Gastroesophageal sphincter (tissue), 4 donors: ENCODE measurements around the gene MILR1. TPM values are rescaled to one million over a fixed set of nuclear protein-coding genes. Genes with fewer than 3 reads are reported as not detected.

ENCODE experiments used
- ATAC-seq: fragments of 150-250 bp; one replicate; pipeline ENCODE4 v1.9.1; 2016; ENCODE audit warnings: mild to moderate bottlenecking, moderate library complexity
- H3K27ac ChIP-seq, 4 donors: fragments of 200-600 bp; sonication (generic) in 3 of 4; 1 replicate in 3 of 4; 2 replicates in 1 of 4; pipeline ENCODE4 v1.5.1; 2016 to 2019
- H3K27me3 ChIP-seq: fragments of 200-600 bp; sonication (generic); one replicate; pipeline ENCODE4 v1.5.1; 2019
- H3K36me3 ChIP-seq, 2 donors: fragments of 200-600 bp; sonication (generic); one replicate each; pipeline ENCODE4 v1.5.1; 2019; ENCODE audit warnings: control low read depth in 1 of 2
- H3K4me1 ChIP-seq, 3 donors: fragments of 200-600 bp; sonication (generic); 1 replicate in 2 of 3; 2 replicates in 1 of 3; pipeline ENCODE4 v1.5.1; 2016 to 2019; ENCODE audit warnings: control low read depth in 2 of 3
- H3K4me3 ChIP-seq, 2 donors: fragments of 200-600 bp; sonication (generic); one replicate each; pipeline ENCODE4 v1.5.1; 2019; ENCODE audit warnings: mild to moderate bottlenecking in 1 of 2, moderate library complexity in 1 of 2
- H3K9me3 ChIP-seq, 3 donors: fragments of 200-600 bp; sonication (generic); one replicate each; pipeline ENCODE4 v1.5.1; 2017 to 2019; ENCODE audit warnings: control low read depth in 2 of 3
- POLR2A ChIP-seq, 2 donors: fragments of 450-650 bp; IDR thresholded peaks; one replicate each; pipeline ENCODE4 v1.6.1; 2017; ENCODE audit warnings: antibody characterized with exemption in 2 of 2, mild to moderate bottlenecking in 2 of 2, moderate library complexity in 1 of 2
- POLR2AphosphoS5 ChIP-seq: sonication (generic); formaldehyde crosslinking; IDR thresholded peaks from one replicate; pipeline ENCODE4 v1.6.1; 2017; ENCODE audit warnings: antibody characterized with exemption
- WGBS, 2 donors: methylation state at CpG; one replicate each; pipeline ENCODE4 v1.1.5; 2018; ENCODE audit warnings: low coverage in 1 of 2; 5-methylcytosine and 5-hydroxymethylcytosine counted together
- small RNA-seq, 4 donors: library from RNA; depleted of rRNA; stranded (forward); fragments of <200 nt; gene quantifications; one replicate each; pipeline ENCODE3, GENCODE V24; 2016
- total RNA-seq, 4 donors: library from RNA; depleted of rRNA; stranded (reverse); fragments of >200 nt; gene quantifications; one replicate each; pipeline ENCODE4 v1.1.0, GENCODE V29; 2016
- TF ChIP-seq, protein P1 (sequence below), 4 experiments: fragments of 200-600 bp in 2 of 4; fragments of 450-650 bp in 2 of 4; sonication (generic) in 1 of 4; IDR thresholded peaks; one replicate each; pipeline ENCODE4 v1.5.1; 2017 to 2019; ENCODE audit warnings: antibody characterized with exemption in 4 of 4, mild to moderate bottlenecking in 2 of 4, moderate library complexity in 2 of 4

The MILR1 gene
- total RNA-seq, 4 donors from 2014 or later = 3.5 to 10.1 (median 7.3) TPM; not detected in 1

DNA sequence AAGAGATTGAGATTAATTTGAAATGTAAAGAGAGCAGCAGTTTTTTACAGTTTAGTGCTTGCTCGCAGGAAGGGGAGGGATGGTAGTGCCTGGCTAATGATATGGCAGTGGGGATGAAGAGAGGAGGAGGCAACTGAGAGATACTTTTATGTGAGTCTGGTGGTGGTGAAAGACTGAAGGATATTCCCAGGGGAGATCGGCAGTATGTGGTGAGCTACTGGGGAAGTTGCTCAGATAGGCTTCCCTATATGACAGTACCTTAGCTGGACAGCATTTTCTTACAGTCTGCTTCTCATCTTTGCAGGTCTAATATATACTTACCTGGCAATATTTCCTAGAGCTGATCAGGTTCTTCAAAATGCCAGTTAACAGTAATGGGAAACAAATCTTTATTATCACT, 66.5 kb downstream of the MILR1 start:
- H3K27me3 ChIP-seq = no peaks in the 10 kb centered on the region
- no peak overlapping the region for H3K27ac ChIP-seq
- peaks cover 0 to 7% (median 0%) of the 10 kb centered on the region in 3 donors for H3K4me1 ChIP-seq
- no peak for TF ChIP-seq POLR2AphosphoS5
- no peak for TF ChIP-seq POLR2A (IDR thresholded peaks at IDR 0.05)
- 72 to 81% methylated on average over 2 of the region's 2 CpGs for WGBS, 2 donors
- H3K9me3 ChIP-seq = no peaks in the 10 kb centered on the region
- H3K36me3 ChIP-seq = peaks cover 0 to 100% of the 10 kb centered on the region in 2 donors
- no peak overlapping the region for H3K4me3 ChIP-seq
- ATAC-seq = no peak

DNA sequence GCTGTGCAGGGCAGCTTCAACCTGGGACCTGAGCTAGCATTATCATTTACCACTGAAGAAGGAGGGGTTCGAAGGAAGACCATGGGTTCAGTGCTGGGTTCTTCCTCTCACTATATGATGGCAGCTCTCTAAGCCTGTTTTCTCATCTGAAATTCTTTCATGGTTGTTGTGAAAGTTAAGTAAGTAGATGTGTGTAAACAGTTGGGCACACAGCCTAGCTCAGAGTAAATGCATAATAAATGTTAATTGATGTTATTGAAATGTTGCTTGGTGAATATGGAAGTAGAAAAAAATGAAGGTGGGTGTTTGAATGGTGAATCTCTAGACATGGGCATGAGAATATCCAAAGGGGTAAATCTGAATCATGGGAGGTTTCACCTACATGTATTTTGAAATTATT, 66.9 kb downstream of the MILR1 start:
- Histone ChIP-seq H3K36me3 (peaks cover 0 to 100% of the 10 kb centered on the region in 2 donors), H3K27me3 (no peaks in the 10 kb centered on the region), H3K4me3 (no peak overlapping the region), H3K4me1 (peaks cover 0 to 6% (median 0%) of the 10 kb centered on the region in 3 donors), H3K27ac (no peak overlapping the region), H3K9me3 (no peaks in the 10 kb centered on the region)
- 91 to 100% methylated on average over 1 of the region's 1 CpG for whole genome bisulfite sequencing, 2 donors
- no peak for TF ChIP-seq POLR2A (IDR thresholded peaks at IDR 0.05)
- TF ChIP-seq, protein P1, sequence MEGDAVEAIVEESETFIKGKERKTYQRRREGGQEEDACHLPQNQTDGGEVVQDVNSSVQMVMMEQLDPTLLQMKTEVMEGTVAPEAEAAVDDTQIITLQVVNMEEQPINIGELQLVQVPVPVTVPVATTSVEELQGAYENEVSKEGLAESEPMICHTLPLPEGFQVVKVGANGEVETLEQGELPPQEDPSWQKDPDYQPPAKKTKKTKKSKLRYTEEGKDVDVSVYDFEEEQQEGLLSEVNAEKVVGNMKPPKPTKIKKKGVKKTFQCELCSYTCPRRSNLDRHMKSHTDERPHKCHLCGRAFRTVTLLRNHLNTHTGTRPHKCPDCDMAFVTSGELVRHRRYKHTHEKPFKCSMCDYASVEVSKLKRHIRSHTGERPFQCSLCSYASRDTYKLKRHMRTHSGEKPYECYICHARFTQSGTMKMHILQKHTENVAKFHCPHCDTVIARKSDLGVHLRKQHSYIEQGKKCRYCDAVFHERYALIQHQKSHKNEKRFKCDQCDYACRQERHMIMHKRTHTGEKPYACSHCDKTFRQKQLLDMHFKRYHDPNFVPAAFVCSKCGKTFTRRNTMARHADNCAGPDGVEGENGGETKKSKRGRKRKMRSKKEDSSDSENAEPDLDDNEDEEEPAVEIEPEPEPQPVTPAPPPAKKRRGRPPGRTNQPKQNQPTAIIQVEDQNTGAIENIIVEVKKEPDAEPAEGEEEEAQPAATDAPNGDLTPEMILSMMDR (IDR thresholded peaks at IDR 0.05) = no peak
- no peak for TF ChIP-seq POLR2AphosphoS5
- ATAC-seq = no peak

Small RNAs within 50 kb of the gene (small RNA-seq; reads per million reads assigned to genes)
- 0 reads per million in 4 donors for gene ATP5MFP4
- gene MIR1273E = 0 reads per million in 4 donors

Other genes with a start within 250 kb of the MILR1 start
- 10 to 100 TPM; 37.8 to 60.9 (median 47.0) TPM for gene TEX2, start 185.9 kb upstream of the MILR1 start, total RNA-seq
- 100 to 1,000 TPM in 2 of 4 donors, 10 to 100 TPM in 2; 33.8 to 219 (median 104) TPM for gene PECAM1, start 58.3 kb upstream of the MILR1 start, total RNA-seq
- 10 to 100 TPM in 1 of 4 donors, 1 to 10 TPM in 3; 1.4 to 12.6 (median 6.6) TPM for gene POLG2, start 47.9 kb downstream of the MILR1 start, total RNA-seq
- gene DDX5, start 57.2 kb downstream of the MILR1 start, total RNA-seq = 100 to 1,000 TPM; 585 to 908 (median 632) TPM
- gene CEP95, start 57.9 kb downstream of the MILR1 start, total RNA-seq = 10 to 100 TPM; 18.6 to 52.0 (median 33.2) TPM
- gene SMURF2, start 213.2 kb downstream of the MILR1 start, total RNA-seq = 10 to 100 TPM; 35.0 to 60.8 (median 37.9) TPM